Suppressor macrophage treated with lipopolysaccharide for 4 hours (primary cell): Measurements from ENCODE around the gene MYOM1.
"Not testable (repeated sequence)": the region's sequence is repeated elsewhere in the genome, so short reads cannot be mapped to it uniquely, and the experiment has no call there.

ENCODE experiments used
- DNase-seq: peaks from one replicate; pipeline ENCODE4 v3.0.0-alpha.2; 2020

Gene MYOM1

GRCh38 chr18:3248658-3249359 lies 29.0 kb upstream of the MYOM1 start:
- peak; percentile 74 for DNase-seq

GRCh38 chr18:3248062-3248657 lies 28.4 kb upstream of the MYOM1 start:
- peak; percentile 62 for DNase-seq

- peak; percentile 98 for DNase-seq
These were observed 27.7 kb upstream of the MYOM1 start, which contains the start of gene MYL12A for GRCh38 chr18:3247240-3248061. Gene MYL12A (plus strand): TSS chr18:3247801. CDS start chr18:3253248, 5,447 bp downstream.

GRCh38 chr18:3246635-3247239 lies 27.0 kb upstream of the MYOM1 start:
- DNase-seq: peak; percentile 56

- DNase-seq: peak; percentile 92
These were observed 26.3 kb upstream of the MYOM1 start for GRCh38 chr18:3245853-3246634.

GRCh38 chr18:3245185-3245564 lies 25.4 kb upstream of the MYOM1 start:
- no peak for DNase-seq

GRCh38 chr18:3238742-3239141 lies 19.0 kb upstream of the MYOM1 start:
- DNase-seq: no peak

GRCh38 chr18:3236470-3236869 lies 16.7 kb upstream of the MYOM1 start:
- DNase-seq: no peak

- no peak for DNase-seq
These were observed 16.1 kb upstream of the MYOM1 start for GRCh38 chr18:3235846-3236245.

- DNase-seq: no peak
These were observed 14.7 kb upstream of the MYOM1 start for GRCh38 chr18:3234457-3234856.

- no peak for DNase-seq
These were observed 13.8 kb upstream of the MYOM1 start for GRCh38 chr18:3233433-3234168.

- DNase-seq: no peak
These were observed 13.2 kb upstream of the MYOM1 start for GRCh38 chr18:3233004-3233403.

- DNase-seq: peak; percentile 52
These were observed 10.9 kb upstream of the MYOM1 start for GRCh38 chr18:3230401-3231334.

- DNase-seq: no peak
These were observed 6.3 kb upstream of the MYOM1 start for GRCh38 chr18:3226048-3226447.

- DNase-seq: no peak
These were observed 5.8 kb upstream of the MYOM1 start for GRCh38 chr18:3225588-3225987.

- no peak for DNase-seq
These were observed 4.5 kb upstream of the MYOM1 start for GRCh38 chr18:3224223-3224622.

- DNase-seq: no peak
These were observed 3.6 kb upstream of the MYOM1 start for GRCh38 chr18:3223356-3223755.

GRCh38 chr18:3221496-3221895 lies 1.7 kb upstream of the MYOM1 start:
- no peak for DNase-seq

GRCh38 chr18:3220868-3221267 lies 1.1 kb upstream of the MYOM1 start:
- DNase-seq: not testable (repeated sequence)

GRCh38 chr18:3219241-3219630 lies 532 bp downstream of the MYOM1 start:
- no peak for DNase-seq

- no peak for DNase-seq
These were observed 949 bp downstream of the MYOM1 start for GRCh38 chr18:3218819-3219218.
